Nephron (organoid): ENCODE results near the gene ZBTB20.

Experiments used
- H3K27ac Mint-ChIP-seq, 3 experiments: 2 replicates each; pipeline ENCODE4 v1.8.0; 2020; ENCODE audit warnings: mixed read lengths in 3 of 3, mild to moderate bottlenecking in 2 of 3, moderate library complexity in 1 of 3
- H3K27me3 Mint-ChIP-seq: 2 replicates; pipeline ENCODE4 v1.8.0; 2021; ENCODE audit warnings: low read depth, mild to moderate bottlenecking, moderate library complexity, mixed read lengths
- H3K36me3 Mint-ChIP-seq: 2 replicates; pipeline ENCODE4 v1.8.0; 2020; ENCODE audit warnings: low read depth, mixed read lengths
- H3K4me1 Mint-ChIP-seq: 2 replicates; pipeline ENCODE4 v1.8.0; 2020; ENCODE audit warnings: mixed read lengths
- H3K4me3 Mint-ChIP-seq, 3 experiments: 2 replicates each; pipeline ENCODE4 v1.8.0; 2020; ENCODE audit warnings: mild to moderate bottlenecking in 3 of 3, mixed read lengths in 3 of 3, moderate library complexity in 2 of 3
- H3K9me3 Mint-ChIP-seq: 2 replicates; pipeline ENCODE4 v1.8.0; 2020; ENCODE audit warnings: mixed read lengths
- CTCF ChIP-seq, 3 experiments: fragments of 200-600 bp; sonication (generic); IDR thresholded peaks; one replicate each; pipeline ENCODE4 v1.5.0; 2021; ENCODE audit warnings: antibody characterized with exemption in 3 of 3; ENCODE audit not compliant: unreplicated experiment in 3 of 3

Gene ZBTB20

GRCh38 chr3:114626751-114627150 lies 520.3 kb downstream of the ZBTB20 start:
- H3K4me3 Mint-ChIP-seq = no peak overlapping the region
- H3K27me3 Mint-ChIP-seq = no peaks in the 10 kb centered on the region
- no peaks in the 10 kb centered on the region for H3K36me3 Mint-ChIP-seq
- no peak for TF ChIP-seq CTCF (IDR thresholded peaks at IDR 0.05; ENCODE audit: unreplicated experiment in 3 of 3)
- H3K4me1 Mint-ChIP-seq = peaks cover 45% of the 10 kb centered on the region
- H3K9me3 Mint-ChIP-seq = no peaks in the 10 kb centered on the region
- H3K27ac Mint-ChIP-seq = peak overlapping the region; percentile 49 to 93 (median 76)

GRCh38 chr3:114624571-114625181 lies 522.4 kb downstream of the ZBTB20 start:
- no peak for TF ChIP-seq CTCF (IDR thresholded peaks at IDR 0.05; ENCODE audit: unreplicated experiment in 3 of 3)
- H3K27me3 Mint-ChIP-seq = no peaks in the 10 kb centered on the region
- no peaks in the 10 kb centered on the region for H3K9me3 Mint-ChIP-seq
- no peaks in the 10 kb centered on the region for H3K36me3 Mint-ChIP-seq
- H3K4me3 Mint-ChIP-seq = peak overlapping the region; percentile 31 to 48 (median 37)
- H3K4me1 Mint-ChIP-seq = peaks cover 45% of the 10 kb centered on the region
- peak overlapping the region; percentile 93 to 94 (median 94) for H3K27ac Mint-ChIP-seq

- Mint-ChIP-seq H3K9me3 (no peaks in the 10 kb centered on the region), H3K27ac (peak overlapping the region; percentile 93 to 94 (median 94)), H3K4me1 (peaks cover 45% of the 10 kb centered on the region), H3K27me3 (no peaks in the 10 kb centered on the region), H3K36me3 (no peaks in the 10 kb centered on the region), H3K4me3 (peak overlapping the region; percentile 31 to 48 (median 37))
- no peak for TF ChIP-seq CTCF (IDR thresholded peaks at IDR 0.05; ENCODE audit: unreplicated experiment in 3 of 3)
Measured at GRCh38 chr3:114624047-114624445, 523.0 kb downstream of the ZBTB20 start.

- Mint-ChIP-seq H3K27ac (peak overlapping the region; percentile 93 to 94 (median 94)), H3K9me3 (no peaks in the 10 kb centered on the region), H3K4me1 (peaks cover 45% of the 10 kb centered on the region), H3K27me3 (no peaks in the 10 kb centered on the region), H3K36me3 (no peaks in the 10 kb centered on the region), H3K4me3 (peak overlapping the region in 1 of 3 experiments; percentile 48)
- TF ChIP-seq CTCF (IDR thresholded peaks at IDR 0.05; ENCODE audit: unreplicated experiment in 3 of 3) = no peak
Measured at GRCh38 chr3:114623420-114624046, 523.6 kb downstream of the ZBTB20 start.

GRCh38 chr3:114622001-114622400 lies 525.1 kb downstream of the ZBTB20 start:
- Mint-ChIP-seq H3K4me1 (peaks cover 30% of the 10 kb centered on the region), H3K27me3 (no peaks in the 10 kb centered on the region), H3K36me3 (no peaks in the 10 kb centered on the region), H3K4me3 (no peak overlapping the region), H3K27ac (peak overlapping the region in 2 of 3 experiments; percentile 20 to 52), H3K9me3 (no peaks in the 10 kb centered on the region)
- no peak for TF ChIP-seq CTCF (IDR thresholded peaks at IDR 0.05; ENCODE audit: unreplicated experiment in 3 of 3)

- Mint-ChIP-seq H3K27ac (no peak overlapping the region), H3K9me3 (no peaks in the 10 kb centered on the region), H3K4me3 (no peak overlapping the region), H3K27me3 (no peaks in the 10 kb centered on the region), H3K36me3 (no peaks in the 10 kb centered on the region), H3K4me1 (peaks cover 10% of the 10 kb centered on the region)
- TF ChIP-seq CTCF (IDR thresholded peaks at IDR 0.05; ENCODE audit: unreplicated experiment in 3 of 3) = no peak
Measured at GRCh38 chr3:114619771-114620170, 527.3 kb downstream of the ZBTB20 start.
